ENCODE measurements around the gene PLD6. TPM values are rescaled to one million over a fixed set of nuclear protein-coding genes. Genes with fewer than 3 reads are reported as not detected.

Gene PLD6

Small RNAs within 50 kb of the gene (small RNA-seq; reads per million reads assigned to genes)
- not detected for gene RNU6-767P (ENCODE audit: low read depth)

All from mesenchymal stem cell (in vitro differentiated cells and primary cell).